Iris pigment epithelial cell (primary cell): Measurements from ENCODE around the gene GMDS.

Experiments
- DNase-seq: peaks from one replicate; pipeline ENCODE4 v3.0.0-alpha.2; 2011; ENCODE audit warnings: low read depth

Gene GMDS

GRCh38 chr6:1895721-1896120 lies 349.7 kb downstream of the GMDS start:
- DNase-seq = peak; percentile 21

DNA sequence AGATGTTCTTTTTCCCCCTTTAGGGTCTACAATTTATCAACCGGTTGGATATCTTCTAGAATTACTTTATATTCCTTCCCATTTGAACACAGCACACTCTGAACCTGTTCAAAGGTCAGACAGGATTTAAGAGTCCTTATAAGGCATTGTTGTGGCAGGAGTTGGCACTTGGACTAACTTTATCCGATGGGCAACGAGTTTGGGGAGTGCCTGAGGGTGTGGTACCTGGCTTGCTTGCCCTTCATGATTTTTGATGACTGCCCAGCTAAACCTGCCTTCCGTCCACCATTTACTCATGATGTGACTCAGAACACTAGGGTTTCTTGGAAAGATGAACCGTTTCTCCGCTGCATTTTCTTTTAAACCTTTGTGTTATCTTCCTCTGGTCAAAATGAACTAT lies 350.5 kb downstream of the GMDS start:
- DNase-seq = no peak

DNA sequence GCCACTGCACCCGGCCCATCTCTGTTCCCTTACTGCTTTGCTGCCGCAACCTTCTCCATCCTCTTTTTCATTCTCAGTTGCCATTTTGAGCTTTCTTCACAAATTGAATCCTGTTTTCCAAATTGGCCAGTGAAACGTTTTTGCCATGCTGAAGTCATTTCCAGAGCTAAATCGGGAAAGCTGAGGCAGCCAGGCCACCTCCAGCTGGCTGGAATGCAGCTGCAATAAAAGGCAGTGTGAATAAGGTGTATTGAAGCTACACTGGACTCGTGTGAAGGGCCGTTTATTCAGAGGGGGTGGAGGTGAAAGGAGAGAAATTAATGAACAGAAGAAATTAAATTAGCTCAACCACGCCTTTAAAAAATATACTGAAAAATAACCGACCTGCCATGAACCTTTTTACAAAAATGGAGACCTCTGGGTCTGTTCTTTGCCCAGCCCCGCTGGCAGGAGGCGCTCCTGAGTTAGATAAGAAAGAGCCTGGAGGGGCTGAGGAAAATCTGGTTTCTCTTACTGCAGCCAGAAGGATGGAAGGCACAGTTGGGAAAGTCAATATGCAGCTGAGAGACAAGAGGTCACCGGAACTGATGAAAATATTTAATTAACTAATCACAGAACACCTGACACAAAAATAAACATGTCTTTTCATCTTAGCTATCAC lies 351.8 kb downstream of the GMDS start:
- DNase-seq = peak; percentile 32

GRCh38 chr6:1892716-1893115 lies 352.7 kb downstream of the GMDS start:
- no peak for DNase-seq

GRCh38 chr6:1890987-1891386 lies 354.4 kb downstream of the GMDS start:
- DNase-seq = no peak

DNA sequence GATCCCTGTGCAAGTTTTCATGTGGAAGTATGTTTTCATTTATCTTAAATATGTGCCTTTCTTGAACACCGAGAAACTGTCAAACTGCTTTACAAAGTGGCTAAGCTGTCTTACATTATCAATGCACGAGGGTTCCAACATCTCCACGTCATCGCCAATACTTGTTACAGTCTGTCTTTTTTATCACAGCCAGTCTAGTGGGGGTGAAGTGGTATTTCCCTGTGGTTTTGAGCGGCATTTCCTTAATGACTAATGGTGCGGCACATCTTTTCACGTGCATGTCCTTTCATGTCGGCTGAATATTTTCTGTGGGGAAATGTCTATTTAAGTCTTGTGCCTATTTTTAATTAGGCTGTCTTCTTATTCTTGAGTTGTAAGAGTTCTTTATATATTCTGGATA lies 355.3 kb downstream of the GMDS start:
- peak; percentile 65 for DNase-seq

DNA sequence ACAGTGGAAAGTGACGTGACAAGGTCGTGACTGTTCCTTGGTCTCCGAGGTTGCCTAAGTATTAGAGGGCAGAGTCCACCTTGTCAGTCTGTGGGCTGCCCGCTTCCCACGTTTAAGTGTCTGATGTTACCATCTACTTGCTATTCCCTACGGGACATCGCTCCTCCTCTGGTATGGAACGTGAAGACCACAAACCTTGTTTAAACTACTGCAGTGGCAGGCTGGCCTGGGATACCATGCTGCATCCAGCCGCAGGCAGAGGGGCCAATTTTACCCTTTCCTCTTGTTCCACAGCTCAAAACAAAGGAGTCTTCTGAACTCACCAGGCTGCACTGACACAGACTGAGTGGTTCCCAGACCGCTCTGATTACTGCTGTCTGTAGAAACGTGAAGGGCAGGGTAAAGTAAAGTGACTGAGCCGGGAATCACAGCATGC lies 359.8 kb downstream of the GMDS start:
- no peak for DNase-seq

DNA sequence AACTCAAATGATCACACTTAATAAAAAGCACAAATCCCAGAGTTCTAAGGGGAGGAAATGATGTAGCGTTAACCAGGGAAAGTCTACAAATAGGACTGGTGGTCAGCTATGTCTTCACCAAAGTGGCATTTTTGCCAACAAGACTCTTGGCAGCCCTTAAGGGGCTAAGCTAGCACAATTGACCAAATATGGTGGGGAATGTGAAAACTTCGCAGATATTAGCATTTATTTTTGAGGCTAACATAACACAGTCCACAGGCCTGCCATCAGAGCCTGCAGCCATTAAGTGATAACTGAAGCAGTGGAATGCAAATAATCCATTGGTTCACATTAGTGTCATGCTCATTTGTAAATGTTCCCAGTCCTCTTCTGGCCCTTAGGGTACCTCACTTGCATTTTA lies 361.1 kb downstream of the GMDS start:
- DNase-seq = no peak

DNA sequence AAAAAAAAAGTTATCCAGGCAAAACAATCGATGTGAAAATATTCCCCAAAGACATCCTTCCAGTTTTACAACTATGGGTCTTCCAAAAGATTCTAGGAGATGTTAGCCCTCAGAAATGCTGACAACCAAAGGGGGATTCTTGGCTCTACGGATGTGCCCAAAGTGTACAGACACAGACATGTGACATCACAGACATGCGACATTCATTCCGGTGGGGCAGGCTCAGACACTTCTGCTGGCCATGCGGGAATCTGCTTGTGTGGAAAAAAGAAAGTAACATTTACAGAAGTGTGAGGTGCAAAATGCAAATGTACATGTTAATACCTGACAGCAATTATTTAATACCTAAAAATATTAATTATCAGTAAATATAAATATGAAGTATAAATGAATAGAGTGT lies 367.1 kb downstream of the GMDS start:
- no peak for DNase-seq

GRCh38 chr6:1873781-1874180 lies 371.6 kb downstream of the GMDS start:
- DNase-seq = no peak

- peak; percentile 48 for DNase-seq
Observed at GRCh38 chr6:1872649-1873131, 372.7 kb downstream of the GMDS start.

GRCh38 chr6:1871724-1872315 lies 373.6 kb downstream of the GMDS start:
- DNase-seq = no peak

DNA sequence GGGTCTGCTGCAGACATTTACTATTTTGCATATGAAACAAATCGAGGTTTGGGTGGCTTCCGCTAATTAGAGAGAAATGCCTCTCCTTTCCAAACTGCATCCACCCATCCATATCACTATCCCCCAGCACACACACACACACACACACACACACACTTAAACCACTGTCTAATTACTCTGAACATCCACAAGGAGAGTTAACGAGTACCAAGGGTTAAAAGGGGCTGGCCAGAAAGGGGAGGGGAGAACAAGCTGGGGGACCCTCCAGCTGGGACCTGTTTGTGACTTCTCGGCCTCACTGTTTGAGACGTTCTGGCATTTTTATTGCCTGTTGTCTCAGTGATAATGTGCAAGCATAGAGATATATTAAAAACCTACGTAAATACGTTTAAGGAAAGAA lies 374.5 kb downstream of the GMDS start:
- DNase-seq = no peak

- DNase-seq = no peak
Observed at GRCh38 chr6:1870251-1870650, 375.2 kb downstream of the GMDS start.

DNA sequence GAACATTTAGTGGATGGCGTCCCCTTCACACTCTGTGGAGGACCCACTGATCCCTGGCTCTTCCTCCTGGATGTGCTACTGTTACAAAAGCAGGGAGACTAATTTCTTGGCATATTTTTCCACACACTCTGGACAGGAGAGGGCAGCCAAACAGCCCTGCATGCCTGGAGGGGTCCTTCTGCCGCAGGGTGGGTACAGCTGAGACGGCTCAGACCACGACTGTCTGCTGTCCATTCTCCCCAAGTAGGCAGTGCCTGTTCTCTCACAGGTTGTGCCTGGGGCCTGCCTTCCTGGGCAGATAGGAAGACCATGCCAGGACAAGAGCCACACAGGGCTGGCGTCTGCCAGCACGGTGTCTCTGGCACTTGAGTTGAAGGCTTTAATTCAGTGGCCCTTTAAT lies 375.6 kb downstream of the GMDS start:
- DNase-seq = no peak

GRCh38 chr6:1869308-1869707 lies 376.1 kb downstream of the GMDS start:
- no peak for DNase-seq

DNA sequence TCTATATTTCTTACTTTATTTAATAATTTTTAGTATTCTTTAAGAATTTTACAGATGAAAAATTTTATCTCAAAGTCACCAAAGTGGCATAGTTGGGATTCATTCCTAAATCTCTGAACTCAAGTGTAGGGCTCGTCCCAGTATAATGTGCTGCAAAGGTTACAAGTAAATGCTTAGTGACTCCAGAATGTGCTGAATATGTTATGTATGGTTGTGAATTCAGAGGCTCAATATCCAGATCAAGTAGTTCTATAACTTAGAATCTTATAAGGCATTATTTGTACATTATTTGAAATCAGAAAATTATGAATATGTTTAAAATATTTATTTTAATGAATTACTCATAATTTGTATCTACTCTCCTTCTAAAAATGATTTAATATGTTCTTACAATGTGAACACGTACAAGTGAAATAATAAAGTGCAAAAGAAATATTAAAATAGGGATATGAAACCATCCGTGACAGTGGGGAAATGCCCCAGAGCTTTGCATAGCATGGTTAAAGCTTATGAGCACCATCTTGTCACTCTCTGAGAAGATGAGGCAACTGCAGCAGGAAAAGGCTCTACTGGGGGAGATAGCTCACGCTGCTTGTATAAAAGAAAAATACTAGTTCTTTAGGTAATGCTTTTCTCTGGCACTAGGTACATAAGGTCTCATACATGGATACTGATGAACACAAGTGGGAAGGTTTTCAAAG lies 376.7 kb downstream of the GMDS start:
- no peak for DNase-seq

- no peak for DNase-seq
Observed at GRCh38 chr6:1867197-1867596, 378.2 kb downstream of the GMDS start.

GRCh38 chr6:1865585-1865984 lies 379.8 kb downstream of the GMDS start:
- DNase-seq = no peak

DNA sequence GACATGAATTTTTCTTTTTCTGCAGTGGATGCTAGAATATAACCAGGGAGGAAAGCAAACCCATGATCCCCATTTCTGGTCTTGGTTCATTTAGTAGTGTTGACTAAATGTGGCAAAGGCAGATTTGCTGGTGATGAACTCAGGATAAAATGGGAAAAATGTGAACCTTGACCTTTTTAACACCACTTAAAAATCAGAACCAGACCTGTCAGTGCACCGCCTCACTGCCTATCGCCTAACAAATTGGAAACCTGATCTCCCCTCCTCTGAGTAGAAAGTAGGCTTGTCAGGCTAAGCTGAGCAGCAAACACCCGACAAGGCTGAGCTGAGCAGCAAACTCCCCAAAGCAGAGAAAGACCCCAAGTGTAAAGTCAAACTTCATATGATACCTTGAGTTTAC lies 380.9 kb downstream of the GMDS start:
- peak; percentile 45 for DNase-seq

DNA sequence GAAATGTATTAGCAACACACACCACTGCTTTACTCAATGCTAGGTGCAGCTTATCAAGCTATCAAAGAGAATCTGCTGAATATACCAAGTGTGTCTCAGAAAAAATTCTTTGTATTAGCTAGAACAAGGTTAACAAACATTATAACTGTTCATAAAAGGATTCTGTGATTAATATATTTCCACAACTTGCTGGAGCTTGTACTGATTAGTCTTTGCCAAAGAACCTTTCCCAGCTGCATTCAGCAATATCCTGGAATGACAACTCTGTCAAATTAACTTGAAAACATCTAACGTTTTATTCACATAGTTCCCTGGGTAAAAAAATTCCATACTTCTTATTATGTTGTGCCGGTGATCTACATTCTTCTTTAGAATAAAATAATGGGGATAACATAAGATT lies 383.0 kb downstream of the GMDS start:
- DNase-seq = no peak

- DNase-seq = no peak
Observed at GRCh38 chr6:1860756-1861348, 384.6 kb downstream of the GMDS start.

- DNase-seq = no peak
Observed at GRCh38 chr6:1858859-1859258, 386.5 kb downstream of the GMDS start.
